HG02623 (cell line): Measurements from ENCODE around the gene RXRA.

Experiments used
- ATAC-seq: cut with Tn5 transposase; IDR thresholded peaks from one replicate; pipeline ENCODE4 v1.9.1; 2021; ENCODE audit warnings: moderate library complexity; ENCODE audit not compliant: unreplicated experiment

The RXRA gene

GRCh38 chr9:134350416-134350994 lies 24.2 kb downstream of the RXRA start:
- no peak for ATAC-seq

- ATAC-seq = no peak
Measured at GRCh38 chr9:134351606-134352176, 25.4 kb downstream of the RXRA start.

DNA sequence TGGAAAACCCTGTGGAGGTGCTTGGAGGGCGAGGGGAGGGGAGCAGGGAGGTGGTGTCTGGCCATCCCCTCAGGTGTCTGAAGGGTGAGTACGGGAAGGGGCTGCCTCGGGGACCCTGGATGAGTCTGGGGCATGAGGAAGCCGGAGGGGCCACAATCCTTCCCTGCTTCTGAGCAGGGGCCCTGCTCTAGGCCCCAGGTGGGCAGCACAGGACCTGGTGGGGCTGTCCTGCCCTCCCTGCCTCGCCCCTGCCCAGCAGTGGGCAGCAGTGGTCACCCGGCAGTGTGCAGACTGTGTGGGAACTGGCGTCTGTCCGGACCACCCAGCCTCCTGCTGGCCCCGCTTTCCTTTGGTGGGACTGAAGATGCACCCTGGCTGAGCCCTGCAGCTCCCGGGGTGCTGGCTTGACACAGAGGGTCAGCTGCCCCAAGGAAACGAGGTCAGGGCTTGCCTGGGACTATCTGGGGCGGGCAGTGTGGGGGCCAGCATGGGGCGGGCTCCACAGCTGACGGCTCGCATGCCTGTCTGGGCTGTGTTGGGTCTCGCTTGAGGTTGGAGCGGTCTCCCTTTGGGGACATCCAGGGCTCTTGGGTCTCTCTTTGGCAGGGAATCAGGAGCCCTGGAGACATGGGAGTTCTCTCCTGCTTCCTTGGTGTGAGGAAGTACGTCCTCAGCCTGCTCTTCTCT lies 26.1 kb downstream of the RXRA start:
- ATAC-seq = no peak

DNA sequence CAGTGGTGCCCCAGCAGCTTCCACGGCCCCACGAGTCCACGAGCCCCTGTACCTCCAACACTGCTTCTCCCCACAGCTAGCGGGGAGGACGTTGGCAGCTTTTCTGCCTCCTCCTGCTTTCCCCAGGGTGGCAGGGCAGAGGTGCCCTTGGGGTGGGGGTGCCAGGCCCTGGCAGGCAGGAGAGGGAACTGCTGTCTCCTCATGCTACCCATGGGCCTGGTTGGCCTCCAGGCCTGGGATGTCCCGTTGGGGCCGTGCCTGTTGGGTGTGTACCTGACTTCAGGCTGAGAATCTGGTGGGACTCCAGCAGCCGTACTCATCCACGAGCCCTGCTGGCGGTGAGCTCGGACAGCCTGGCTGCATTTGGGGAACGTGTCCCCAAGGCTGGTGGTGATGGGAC lies 27.3 kb downstream of the RXRA start:
- ATAC-seq = no peak

- ATAC-seq = no peak
Measured at GRCh38 chr9:134355158-134355557, 28.9 kb downstream of the RXRA start.

- ATAC-seq = no peak
Measured at GRCh38 chr9:134355561-134356279, 29.5 kb downstream of the RXRA start.

GRCh38 chr9:134356496-134357470 lies 30.5 kb downstream of the RXRA start:
- ATAC-seq = no peak

- ATAC-seq = no peak
Measured at GRCh38 chr9:134357631-134358025, 31.4 kb downstream of the RXRA start.

- ATAC-seq = no peak
Measured at GRCh38 chr9:134358026-134358661, 31.9 kb downstream of the RXRA start.

DNA sequence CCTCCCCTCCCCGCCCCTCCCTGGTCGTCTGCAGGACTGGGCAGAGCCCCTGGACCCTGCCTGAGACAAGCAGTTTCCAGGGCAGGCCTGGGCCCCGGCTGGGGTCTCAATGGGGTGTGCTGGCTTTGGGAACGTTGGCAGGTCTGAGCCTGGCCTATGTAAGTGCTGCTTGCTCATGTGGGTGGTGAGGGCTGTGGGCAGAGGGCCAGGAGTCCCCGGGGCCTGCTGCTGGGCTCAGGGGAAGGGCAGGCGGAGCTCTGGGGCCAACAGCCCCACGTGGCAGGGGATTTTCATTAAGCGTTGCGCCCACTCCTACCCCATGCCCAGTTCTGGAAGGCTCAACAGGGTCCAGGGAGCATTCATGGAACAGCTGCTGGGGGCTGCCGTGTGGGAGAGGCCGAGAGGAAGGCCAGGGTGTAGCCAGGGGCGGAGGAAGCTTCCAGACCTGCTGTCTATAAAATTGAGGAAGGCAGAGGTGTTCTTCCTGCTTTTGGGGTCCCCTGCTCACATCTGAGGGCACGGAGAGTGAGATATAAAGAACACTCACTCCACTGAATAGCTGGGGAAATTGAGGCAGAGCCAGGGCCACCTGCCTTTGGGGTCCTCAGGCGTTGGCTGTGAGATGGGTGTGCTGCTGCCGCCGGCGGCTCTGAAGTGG lies 32.5 kb downstream of the RXRA start:
- no peak for ATAC-seq

- ATAC-seq = no peak
Measured at GRCh38 chr9:134359493-134360179, 33.4 kb downstream of the RXRA start.

- no peak for ATAC-seq
Measured at GRCh38 chr9:134360180-134360759, 34.0 kb downstream of the RXRA start.

DNA sequence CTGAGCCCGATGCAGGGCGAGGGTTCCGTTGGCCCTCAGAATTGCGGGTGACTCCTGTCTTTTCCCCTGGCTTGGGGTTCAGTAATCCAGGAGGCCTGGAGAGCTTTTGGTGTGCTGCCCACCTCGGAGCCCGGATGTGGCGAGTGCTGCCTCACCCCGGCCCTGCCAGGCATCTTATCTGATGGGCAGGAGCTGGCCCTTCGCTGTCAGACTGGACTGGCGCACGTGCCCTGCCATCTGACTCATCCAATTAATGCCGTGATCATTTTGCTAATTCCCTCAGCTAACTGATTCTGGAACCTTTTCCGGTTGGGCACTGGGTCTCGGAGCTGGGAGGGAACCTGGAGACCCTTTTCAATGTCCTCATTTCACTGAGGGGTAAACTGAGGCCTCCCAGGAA lies 34.6 kb downstream of the RXRA start:
- ATAC-seq = no peak

DNA sequence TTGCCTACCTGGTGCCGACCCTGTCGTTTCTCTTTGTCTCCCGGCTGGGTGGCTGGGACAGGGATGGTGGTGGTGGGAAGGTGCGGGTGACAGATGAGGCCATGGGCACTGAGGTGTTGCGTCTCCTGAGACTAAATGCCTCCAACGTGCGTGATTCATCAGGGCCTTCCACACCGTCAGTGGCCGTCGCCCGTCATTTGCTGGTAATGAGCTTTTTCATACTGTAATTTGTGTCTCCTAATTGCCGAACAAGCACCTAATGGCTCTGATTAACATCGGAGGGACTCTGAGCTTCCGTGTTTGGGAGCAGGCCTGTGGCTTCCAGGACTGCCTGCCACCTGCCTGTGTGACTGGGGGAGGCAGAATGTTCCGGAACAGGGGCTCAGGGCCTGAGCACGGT lies 35.2 kb downstream of the RXRA start:
- ATAC-seq = no peak

- ATAC-seq = no peak
Measured at GRCh38 chr9:134361843-134362414, 35.7 kb downstream of the RXRA start.

GRCh38 chr9:134363450-134363849 lies 37.2 kb downstream of the RXRA start:
- ATAC-seq = no peak

GRCh38 chr9:134364391-134365114 lies 38.3 kb downstream of the RXRA start:
- ATAC-seq = no peak

DNA sequence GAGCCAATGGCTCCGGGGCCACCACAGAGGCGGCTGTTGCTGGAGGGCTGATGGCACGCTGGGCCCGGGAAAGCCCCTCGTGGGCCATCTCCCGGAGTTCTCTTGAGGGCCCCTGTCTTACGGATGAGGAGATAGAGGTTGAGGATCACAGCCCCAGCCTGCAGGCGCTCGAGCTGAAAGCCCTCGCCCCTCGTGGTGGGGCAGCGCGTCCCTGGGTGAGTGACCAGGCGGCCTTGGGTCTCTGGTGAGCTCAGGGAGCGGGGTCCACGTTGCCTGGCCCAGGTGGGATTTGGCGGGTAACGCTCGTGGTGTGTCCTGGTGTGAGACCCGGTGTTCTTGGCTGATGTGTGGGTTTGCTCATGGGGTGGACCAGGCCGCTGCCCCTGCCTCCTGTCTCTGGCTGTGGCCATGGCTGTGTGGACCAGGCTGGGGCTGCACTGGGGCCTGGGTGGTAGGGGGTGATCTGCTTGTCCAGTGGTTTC lies 38.9 kb downstream of the RXRA start:
- ATAC-seq = no peak
